ENCODE measurements around the gene CDKAL1.

- TF ChIP-seq CTCF (IDR thresholded peaks at IDR 0.05; ENCODE audit: extremely low read depth in 1 of 2, insufficient read depth in 1 of 2, low read depth in 1 of 2, low read length in 2 of 2), result no peak
- TF ChIP-seq EZH2 (IDR thresholded peaks at IDR 0.05; ENCODE audit: borderline replicate concordance, low read depth, low read length, severe bottlenecking), result no peak
Observed at GRCh38 chr6:21220271-21220987, 686.2 kb downstream of the CDKAL1 start.
